ENCODE measurements around the gene EPN1.
"Not testable (repeated sequence)": the region's sequence is repeated elsewhere in the genome, so short reads cannot be mapped to it uniquely, and the experiment has no call there.

GRCh38 chr19:55756808-55757207 is 81.8 kb downstream of the EPN1 start:
- TF ChIP-seq CTCF (IDR thresholded peaks at IDR 0.05; ENCODE audit: low read depth, low read length, poor library complexity, severe bottlenecking); EZH2phosphoT487 (IDR thresholded peaks at IDR 0.05; ENCODE audit: borderline replicate concordance, low read length): not testable (repeated sequence)

Data from DOHH2 (cell line).